Transverse colon (tissue), 4 donors: Measurements from ENCODE around the gene AKAP6. TPM values are rescaled to one million over a fixed set of nuclear protein-coding genes. Genes with fewer than 3 reads are reported as not detected.

Source experiments
- DNase-seq: peaks from one replicate; pipeline ENCODE4 v3.0.0-alpha.2; 2019
- H3K27ac ChIP-seq, 4 donors: fragments of 200-600 bp; sonication (generic); 2 replicates each; pipeline ENCODE4 v1.5.1; 2016 to 2018; ENCODE audit warnings: inconsistent platforms in 4 of 4
- H3K27me3 ChIP-seq: fragments of 200-600 bp; sonication (generic); 2 replicates; pipeline ENCODE4 v1.5.1; 2017; ENCODE audit warnings: inconsistent platforms
- H3K36me3 ChIP-seq, 4 donors: fragments of 200-600 bp; sonication (generic); 2 replicates each; pipeline ENCODE4 v1.5.1; 2017 to 2019; ENCODE audit warnings: inconsistent platforms in 4 of 4
- H3K4me1 ChIP-seq, 4 donors: fragments of 200-600 bp; sonication (generic); 2 replicates each; pipeline ENCODE4 v1.5.1; 2017 to 2020; ENCODE audit warnings: inconsistent platforms in 4 of 4
- H3K4me3 ChIP-seq, 4 donors: fragments of 200-600 bp; sonication (generic); 1 replicate in 1 of 4; 2 replicates in 3 of 4; pipeline versions ENCODE4 v1.5.1 to v1.6.1; 2017 to 2019; ENCODE audit warnings: inconsistent platforms in 4 of 4
- H3K9me3 ChIP-seq, 2 donors: fragments of 200-600 bp; sonication (generic); 2 replicates each; pipeline ENCODE4 v1.5.1; 2017 to 2019; ENCODE audit warnings: inconsistent platforms in 2 of 2
- CTCF ChIP-seq, 5 experiments: fragments of 200-600 bp in 3 of 5; fragments of 450-650 bp in 2 of 5; sonication (generic) in 3 of 5; IDR thresholded peaks; 1 replicate in 2 of 5; 2 replicates in 3 of 5; pipeline ENCODE4 v1.5.1; 2016 to 2017; ENCODE audit warnings: antibody characterized with exemption in 5 of 5, inconsistent platforms in 3 of 5, mild to moderate bottlenecking in 2 of 5, moderate library complexity in 1 of 5
- EP300 ChIP-seq: sonication (generic); formaldehyde crosslinking; IDR thresholded peaks from one replicate; pipeline ENCODE4 v1.6.1; 2017; ENCODE audit warnings: antibody characterized with exemption, low read depth
- POLR2A ChIP-seq: fragments of 450-650 bp; IDR thresholded peaks from one replicate; pipeline ENCODE4 v1.6.1; 2016; ENCODE audit warnings: antibody characterized with exemption, mild to moderate bottlenecking, moderate library complexity
- POLR2AphosphoS5 ChIP-seq, 3 donors: sonication (generic); formaldehyde crosslinking; IDR thresholded peaks; one replicate each; pipeline ENCODE4 v1.6.1; 2016; ENCODE audit warnings: antibody characterized with exemption in 3 of 3
- WGBS, 2 donors: methylation state at CpG; one replicate each; pipeline ENCODE4 v1.1.5; 2018; ENCODE audit warnings: low coverage in 1 of 2; 5-methylcytosine and 5-hydroxymethylcytosine counted together
- in situ Hi-C, 4 donors: fragments of 200-750 bp; cut with MboI; loops; one replicate each; pipeline versions ENCODE4 v1.15.0 to v1.15.1; 2017; ENCODE audit warnings: low sequenced_read_pairs in 3 of 4, low pct_ligation_motif_present in 1 of 4, low pct_unique_long_range_greater_than_20kb in 1 of 4
- intact Hi-C: fragments of 100-400 bp; cut with DNase I; formaldehyde crosslinking; loops from one replicate; pipeline ENCODE4 v1.15.1; 2023; ENCODE audit warnings: low total_unique reads
- total RNA-seq, 4 donors: library from RNA; depleted of rRNA; stranded (reverse); fragments of >200 nt; gene quantifications; one replicate each; pipeline ENCODE4 v1.1.0, GENCODE V29; 2016

AKAP6 gene
- total RNA-seq, 4 donors from 2014 or later = 6.3 to 16.7 (median 9.7) TPM

DNA sequence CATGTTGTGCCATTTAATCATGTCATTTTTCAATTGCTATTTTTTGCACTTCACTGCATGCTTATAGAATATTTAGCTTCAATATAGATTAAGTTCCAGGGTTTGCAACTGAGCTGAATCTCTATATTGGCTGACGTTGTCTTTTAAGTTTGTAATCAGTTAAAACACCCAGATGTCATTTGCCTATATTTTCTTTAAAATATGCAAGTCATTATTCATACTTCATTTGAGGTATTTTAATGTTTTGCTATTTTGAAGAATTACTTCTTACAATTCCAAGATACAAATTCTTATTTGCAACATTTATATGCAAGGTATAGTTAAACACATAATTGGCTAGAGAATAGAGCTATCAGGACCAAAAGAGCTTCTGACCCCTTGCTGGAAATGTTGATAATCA lies 434.6 kb downstream of the AKAP6 start:
- Histone ChIP-seq H3K27ac (no peak overlapping the region), H3K4me1 (no peaks in the 10 kb centered on the region), H3K27me3 (no peaks in the 10 kb centered on the region), H3K4me3 (no peak overlapping the region), H3K9me3 (no peaks in the 10 kb centered on the region), H3K36me3 (no peaks in the 10 kb centered on the region)
- in situ Hi-C loops = no loop called here
- WGBS, 2 donors = 84 to 86% methylated on average over 1 of the region's 1 CpG
- intact Hi-C loops = no loop called here
- TF ChIP-seq POLR2A = no peak
- TF ChIP-seq POLR2AphosphoS5 (IDR thresholded peaks at IDR 0.05) = no peak
- no peak for TF ChIP-seq EP300
- no peak for TF ChIP-seq CTCF (IDR thresholded peaks at IDR 0.05)
- DNase-seq = no peak

DNA sequence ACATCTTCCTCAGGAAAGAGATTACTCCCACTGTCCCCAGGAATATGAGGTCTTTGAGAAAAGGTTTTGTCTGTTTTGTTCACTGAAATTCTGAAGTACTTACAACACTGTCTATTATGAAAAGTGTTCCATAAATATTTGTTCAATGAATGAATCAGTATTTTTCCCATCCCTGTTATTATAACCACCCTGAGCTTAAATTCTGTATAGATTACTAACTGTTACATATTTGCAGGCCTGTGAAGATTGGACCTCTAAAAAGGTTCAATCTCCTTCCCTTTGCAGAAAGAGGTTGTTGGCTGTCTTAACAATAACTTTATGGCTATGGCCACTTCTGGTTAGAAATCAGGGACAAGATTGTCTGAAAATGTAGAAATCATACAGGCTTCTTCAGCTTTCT lies 435.0 kb downstream of the AKAP6 start:
- H3K27me3 ChIP-seq = no peaks in the 10 kb centered on the region
- no peaks in the 10 kb centered on the region for H3K4me1 ChIP-seq
- no peak for DNase-seq
- H3K9me3 ChIP-seq = no peaks in the 10 kb centered on the region
- no peaks in the 10 kb centered on the region for H3K36me3 ChIP-seq
- H3K4me3 ChIP-seq = no peak overlapping the region
- TF ChIP-seq POLR2AphosphoS5 (IDR thresholded peaks at IDR 0.05) (no peak), CTCF (IDR thresholded peaks at IDR 0.05) (no peak), POLR2A (no peak), EP300 (no peak)
- intact Hi-C loops = no loop called here
- in situ Hi-C loops = no loop called here
- no peak overlapping the region for H3K27ac ChIP-seq

GRCh38 chr14:32770422-32770821 lies 441.3 kb downstream of the AKAP6 start:
- Histone ChIP-seq H3K4me3 (no peak overlapping the region), H3K27ac (no peak overlapping the region), H3K36me3 (no peaks in the 10 kb centered on the region), H3K4me1 (no peaks in the 10 kb centered on the region), H3K9me3 (no peaks in the 10 kb centered on the region), H3K27me3 (no peaks in the 10 kb centered on the region)
- intact Hi-C loops = no loop called here
- TF ChIP-seq CTCF (IDR thresholded peaks at IDR 0.05) (no peak), POLR2A (no peak), POLR2AphosphoS5 (IDR thresholded peaks at IDR 0.05) (no peak), EP300 (no peak)
- in situ Hi-C loops = no loop called here
- DNase-seq = no peak

DNA sequence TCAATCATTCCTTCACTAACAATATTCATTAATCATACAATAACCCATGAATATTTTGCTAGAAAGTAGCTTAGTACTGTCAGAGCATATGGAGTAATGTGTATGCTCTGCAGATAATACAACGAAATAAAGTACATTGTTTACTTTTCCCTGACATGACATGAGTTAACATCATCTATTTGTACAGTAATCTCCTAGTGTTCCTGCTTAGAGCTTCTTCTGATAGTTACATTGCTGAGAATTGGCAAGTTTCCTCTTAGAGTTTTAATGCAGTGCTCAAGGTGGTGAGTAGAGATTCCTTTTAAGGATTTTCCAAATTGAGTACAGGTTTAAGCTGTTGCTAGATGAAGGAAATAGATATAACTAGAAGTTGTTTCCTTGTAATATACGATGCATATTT lies 445.1 kb downstream of the AKAP6 start:
- H3K9me3 ChIP-seq = no peaks in the 10 kb centered on the region
- intact Hi-C loops (no loop called here), in situ Hi-C loops (no loop called here)
- no peak overlapping the region for H3K27ac ChIP-seq
- no peaks in the 10 kb centered on the region for H3K4me1 ChIP-seq
- no peak for TF ChIP-seq POLR2AphosphoS5 (IDR thresholded peaks at IDR 0.05)
- no peak for TF ChIP-seq POLR2A
- TF ChIP-seq EP300 = no peak
- no peak for TF ChIP-seq CTCF (IDR thresholded peaks at IDR 0.05)
- no peak overlapping the region for H3K4me3 ChIP-seq
- no peaks in the 10 kb centered on the region for H3K27me3 ChIP-seq
- 68 to 69% methylated on average over 2 of the region's 2 CpGs for WGBS, 2 donors
- H3K36me3 ChIP-seq = no peaks in the 10 kb centered on the region
- DNase-seq = no peak
